H4 (cell line): ENCODE measurements around the gene ZBTB34. TPM values are rescaled to one million over a fixed set of nuclear protein-coding genes. Genes with fewer than 3 reads are reported as not detected.
A peak's percentile ranks its signal among the peaks of the same experiment; 100 is the strongest.

ENCODE experiments used
- DNase-seq: peaks from one replicate; pipeline ENCODE4 v3.0.0-alpha.2; 2015; ENCODE audit warnings: low spot score
- total RNA-seq: library from RNA; depleted of rRNA; stranded (reverse); fragments of >200 nt; shearing (Covaris generic); gene quantifications from 2 replicates; pipeline ENCODE4 v1.2.3, GENCODE V29; 2014

Gene ZBTB34
- total RNA-seq, 1 experiment from 2014 or later, result 2.6 TPM

DNA sequence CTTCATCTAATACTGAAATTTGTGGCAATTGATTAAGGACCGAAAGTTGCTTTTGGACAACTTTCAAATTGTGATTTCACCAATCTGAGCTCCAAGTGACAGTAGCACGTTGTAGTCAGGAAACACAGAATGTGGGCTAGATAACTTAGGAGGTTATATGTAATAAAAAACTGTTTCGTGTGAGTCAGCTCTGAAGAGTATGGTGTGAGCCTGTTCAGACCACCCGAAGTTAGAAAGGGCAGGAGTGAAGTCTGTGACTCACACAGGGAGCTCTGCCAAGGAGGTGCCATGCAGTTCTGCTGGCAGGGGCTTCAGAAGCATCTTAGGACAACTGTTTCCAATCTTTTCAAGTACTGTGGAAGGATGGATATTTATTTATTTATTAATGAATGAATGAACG is 16.4 kb upstream of the ZBTB34 start:
- peak; percentile 82 for DNase-seq

DNA sequence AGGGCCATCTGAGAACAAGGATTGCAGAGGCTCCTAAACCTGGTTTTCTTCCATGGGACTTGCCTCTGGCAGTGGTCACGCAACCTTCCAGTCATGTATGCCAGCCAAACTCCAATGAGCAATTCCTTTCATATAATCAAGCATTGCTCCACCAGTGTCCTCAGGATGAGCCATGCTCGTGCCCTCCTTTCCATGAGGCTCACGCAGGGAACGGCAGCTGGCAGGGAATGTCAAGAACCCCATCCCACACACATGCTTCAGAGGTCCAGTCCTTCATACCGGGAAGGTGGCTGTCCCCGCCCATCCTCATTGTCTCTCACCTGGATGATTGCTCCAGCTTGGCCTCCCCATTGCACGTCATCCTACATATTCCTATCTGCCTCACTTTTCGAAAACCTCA is 13.4 kb upstream of the ZBTB34 start:
- DNase-seq, result no peak

- no peak for DNase-seq
Observed at GRCh38 chr9:126849591-126850225, 10.7 kb upstream of the ZBTB34 start.

- DNase-seq, result no peak
Observed at GRCh38 chr9:126851286-126851880, 9.1 kb upstream of the ZBTB34 start.

DNA sequence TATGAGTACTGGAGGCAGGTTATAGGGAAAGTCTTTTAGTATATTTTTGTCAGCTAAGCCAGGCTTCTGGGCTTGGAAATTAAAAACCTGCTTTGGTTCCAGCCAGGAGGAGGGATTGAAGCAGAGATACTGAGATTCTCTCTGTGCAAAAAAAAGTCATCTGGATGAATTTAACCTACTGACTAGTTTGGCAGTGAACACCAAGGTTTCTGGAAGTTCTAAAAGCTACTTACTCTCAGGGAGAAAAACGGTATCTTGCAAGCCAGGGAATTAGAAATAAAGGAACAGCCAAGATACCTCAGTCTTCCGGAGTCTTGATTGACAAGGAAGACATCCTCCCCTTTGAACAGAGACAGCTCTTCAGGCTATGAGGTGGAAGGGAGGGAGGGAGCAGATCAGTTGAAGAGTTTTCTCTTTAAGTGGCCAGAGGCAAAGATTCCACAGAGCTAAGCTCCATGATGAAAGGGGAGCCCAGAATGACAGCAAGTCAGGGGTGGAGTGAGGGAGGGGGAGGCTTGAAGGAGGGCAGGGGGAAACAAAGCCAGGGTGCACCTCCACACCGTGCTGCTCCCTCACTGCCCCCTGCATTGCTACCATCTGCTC is 8.3 kb upstream of the ZBTB34 start:
- DNase-seq, result no peak

DNA sequence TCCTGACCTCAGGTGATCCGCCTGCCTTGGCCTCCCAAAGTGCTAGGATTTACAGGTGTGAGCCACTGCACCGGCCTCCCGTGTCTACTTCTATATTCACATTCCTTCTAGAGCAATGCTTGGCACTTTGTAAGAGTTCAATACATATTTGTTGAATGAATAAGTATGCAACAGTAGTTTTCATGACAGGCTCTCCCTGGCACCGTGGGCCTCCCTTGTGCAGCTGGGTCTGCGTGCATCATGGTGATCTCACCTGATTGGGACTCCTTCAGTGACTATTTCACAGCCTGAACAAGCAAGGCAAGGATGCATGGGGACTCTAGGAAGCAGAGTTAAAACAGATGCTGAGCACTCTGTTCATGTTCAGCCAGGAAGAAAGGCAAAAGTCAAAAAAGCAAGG is 6.8 kb upstream of the ZBTB34 start:
- no peak for DNase-seq

DNA sequence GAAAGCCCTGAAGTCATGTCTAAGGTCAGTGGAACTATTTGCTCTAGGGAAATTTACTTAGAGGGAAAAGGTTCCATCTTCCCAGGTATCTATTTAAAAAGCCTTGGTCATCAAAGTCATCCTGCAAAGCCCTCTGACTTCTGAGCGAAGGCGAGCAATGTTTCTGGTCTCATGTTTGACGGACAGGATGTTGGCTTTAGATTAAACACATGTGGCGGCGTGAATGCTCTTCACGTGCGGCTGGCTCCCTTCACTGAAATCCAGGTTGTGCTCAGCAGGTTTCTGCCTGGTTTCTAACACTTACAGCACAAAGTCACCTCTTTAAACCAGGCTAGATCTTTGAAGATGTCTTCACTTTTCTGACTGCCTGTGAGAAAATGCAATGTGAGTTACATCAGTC is 5.7 kb upstream of the ZBTB34 start:
- no peak for DNase-seq

DNA sequence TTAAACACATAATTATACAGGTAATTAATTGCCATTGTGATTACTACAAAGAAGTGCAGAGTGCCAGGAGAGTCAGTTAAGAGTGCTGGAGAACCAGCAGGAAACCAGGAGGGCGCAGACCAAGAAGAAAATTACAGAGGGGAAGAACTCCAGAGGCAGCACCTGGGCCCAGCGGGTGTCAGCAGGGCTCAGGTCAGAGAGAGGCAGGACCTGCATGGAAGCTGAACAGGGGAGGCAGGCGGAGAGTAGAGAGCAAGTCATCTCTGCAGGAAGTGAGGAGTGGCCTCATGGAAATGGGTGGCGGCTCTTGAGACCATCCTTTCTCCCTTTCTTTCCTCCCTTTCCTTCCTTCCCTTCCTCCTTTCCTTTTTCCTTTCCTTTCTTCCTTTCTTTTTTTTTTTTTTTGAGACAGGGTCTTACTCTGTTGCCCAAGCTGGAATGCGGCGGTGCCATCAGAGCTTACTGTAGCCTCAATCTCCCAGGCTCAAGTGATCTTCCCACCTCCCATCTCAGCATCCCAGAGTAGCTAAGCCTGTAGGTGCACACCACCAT is 4.0 kb upstream of the ZBTB34 start:
- DNase-seq, result no peak

DNA sequence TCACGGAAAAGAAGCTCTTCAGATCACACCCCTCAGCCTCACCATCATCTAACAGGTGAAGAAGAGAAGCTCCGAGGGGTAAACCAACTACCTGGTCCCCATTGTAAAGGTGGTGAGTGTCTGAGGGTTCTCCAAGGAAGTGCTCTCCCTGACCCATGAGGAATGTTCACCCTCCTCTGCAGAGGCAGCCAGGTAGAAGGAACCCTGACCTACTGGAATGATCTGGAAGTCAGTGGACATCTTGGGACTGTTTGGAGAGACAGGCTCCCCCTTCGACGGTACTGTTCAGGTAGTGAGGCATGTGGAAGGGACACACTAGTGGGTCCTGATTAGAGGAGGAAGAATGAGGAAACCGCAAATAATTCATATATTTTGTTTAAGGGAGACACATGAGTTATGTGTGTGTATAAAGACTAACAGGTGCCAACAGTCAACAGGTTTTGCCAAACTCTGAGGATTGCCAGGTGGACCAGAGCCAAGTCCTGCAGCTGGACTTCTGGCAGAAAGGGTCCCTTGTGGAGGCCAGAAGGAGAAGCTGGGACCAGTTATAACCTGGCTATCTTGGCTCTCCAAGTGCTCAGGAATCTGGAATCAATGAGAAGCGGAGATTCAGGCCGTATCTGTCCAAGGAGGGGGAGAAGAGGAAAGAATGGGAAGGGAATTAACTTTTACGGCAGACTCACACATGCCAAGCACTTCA is 3.0 kb upstream of the ZBTB34 start:
- DNase-seq, result no peak

- no peak for DNase-seq
Observed at GRCh38 chr9:126859111-126859510, 1.3 kb upstream of the ZBTB34 start.

DNA sequence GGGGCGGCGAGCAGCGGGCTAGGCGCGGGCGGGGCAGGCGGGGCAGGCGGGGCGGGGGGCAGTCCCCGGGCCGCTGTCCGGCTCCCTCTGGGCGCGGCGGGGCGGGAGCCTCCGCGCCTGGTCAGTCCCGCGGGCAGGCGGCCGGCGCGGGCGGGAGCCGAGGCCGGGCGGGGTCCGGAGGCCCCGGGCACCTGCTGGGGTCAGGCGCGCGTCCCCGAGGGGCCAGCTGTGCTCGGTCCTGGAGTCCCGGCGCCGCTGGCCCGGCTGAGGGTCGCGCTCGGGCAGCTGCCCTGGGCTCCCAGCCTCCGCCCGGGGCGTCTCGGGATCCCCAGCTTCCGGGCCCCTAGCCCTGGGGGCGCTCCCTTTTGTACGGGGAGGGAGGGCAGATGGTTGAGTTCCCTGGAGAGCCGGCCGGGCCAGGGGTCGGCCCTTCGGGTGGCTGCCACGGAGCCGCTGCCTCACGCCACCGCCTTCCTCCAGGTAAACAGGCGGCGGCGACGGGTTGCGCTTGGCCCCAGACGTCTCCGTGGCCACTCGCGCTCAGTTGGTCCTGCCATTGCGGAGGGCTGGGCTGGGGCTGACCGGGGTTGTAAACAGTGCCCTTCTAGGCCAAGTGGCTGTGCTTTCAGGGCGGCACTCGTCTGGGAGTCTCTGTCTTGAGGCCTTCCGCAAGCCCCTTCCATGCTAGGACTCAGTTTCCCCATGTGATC is 473 bp downstream of the ZBTB34 start:
- no peak for DNase-seq

DNA sequence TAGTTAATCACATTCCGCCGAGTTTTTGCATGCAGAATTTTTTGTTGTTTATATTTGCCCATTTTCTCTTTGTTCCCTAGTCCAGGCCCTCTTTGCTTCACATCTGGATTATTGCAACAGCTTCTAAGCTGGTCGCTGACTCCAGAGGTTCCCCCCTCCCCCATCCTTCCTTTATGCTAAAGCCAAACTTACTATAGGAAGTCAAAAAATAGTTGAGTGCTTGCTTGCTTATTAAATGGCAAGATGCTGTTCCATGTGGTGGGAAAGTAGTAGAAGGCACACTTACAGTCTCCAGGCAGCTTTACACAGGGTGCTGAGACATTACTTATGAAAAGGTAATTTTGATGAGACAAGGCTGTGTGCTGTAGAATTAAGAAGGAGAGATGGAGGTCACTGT is 1.3 kb downstream of the ZBTB34 start:
- DNase-seq, result no peak

DNA sequence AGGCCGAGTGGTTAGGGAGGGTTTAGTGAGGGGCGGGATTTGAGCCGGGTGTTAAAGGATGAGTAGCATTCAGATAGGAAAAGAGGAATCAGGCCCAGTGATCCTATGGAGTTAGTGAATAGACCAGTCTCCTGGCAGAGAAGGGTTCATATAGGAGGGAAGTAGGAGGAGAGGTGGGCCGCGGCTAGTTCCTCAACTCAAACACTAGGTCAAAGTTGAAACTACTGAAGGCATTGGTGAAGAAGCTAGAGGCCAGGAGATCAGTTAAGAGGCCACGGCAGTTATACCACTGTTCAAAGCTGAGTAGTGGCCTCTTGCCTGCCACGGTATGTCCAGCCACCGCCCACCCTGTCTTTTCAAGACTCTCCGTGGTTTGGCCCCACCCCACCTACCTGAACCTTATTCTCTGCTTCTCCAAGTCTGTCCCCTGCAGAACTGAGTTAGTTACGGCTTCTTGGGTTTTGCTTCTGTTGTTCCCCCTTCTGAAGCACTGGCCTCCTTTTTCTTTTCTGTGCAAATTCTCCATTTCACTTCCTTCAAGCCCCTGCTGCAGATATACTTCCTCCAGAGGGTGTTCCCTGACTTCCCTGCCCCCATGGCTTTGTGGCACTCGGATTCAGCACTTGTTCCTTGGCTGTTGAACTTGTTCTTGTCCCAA is 1.8 kb downstream of the ZBTB34 start:
- DNase-seq, result no peak

DNA sequence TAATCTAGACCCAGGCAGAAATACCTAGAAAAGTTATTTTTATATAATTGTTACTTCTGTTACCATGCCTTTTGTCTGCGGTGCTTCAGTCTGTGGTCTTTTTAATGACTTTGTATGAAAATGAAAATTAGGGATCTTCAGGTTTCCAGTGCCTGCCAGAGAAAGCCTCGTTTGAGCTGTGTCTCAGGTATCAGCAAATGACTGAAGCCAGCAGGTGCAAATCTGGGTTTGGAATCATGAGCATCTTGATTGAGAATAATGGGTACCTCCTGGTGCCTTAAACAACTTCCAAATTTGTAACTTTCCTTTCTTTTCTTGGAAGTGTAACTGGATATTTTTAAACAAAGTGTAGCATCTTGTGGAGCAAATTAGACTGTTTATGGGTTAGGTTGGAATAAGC is 4.3 kb downstream of the ZBTB34 start:
- DNase-seq, result no peak

GRCh38 chr9:126869368-126869767 is 8.9 kb downstream of the ZBTB34 start:
- DNase-seq, result no peak

- DNase-seq, result no peak
Observed at GRCh38 chr9:126872516-126872915, 12.1 kb downstream of the ZBTB34 start.

DNA sequence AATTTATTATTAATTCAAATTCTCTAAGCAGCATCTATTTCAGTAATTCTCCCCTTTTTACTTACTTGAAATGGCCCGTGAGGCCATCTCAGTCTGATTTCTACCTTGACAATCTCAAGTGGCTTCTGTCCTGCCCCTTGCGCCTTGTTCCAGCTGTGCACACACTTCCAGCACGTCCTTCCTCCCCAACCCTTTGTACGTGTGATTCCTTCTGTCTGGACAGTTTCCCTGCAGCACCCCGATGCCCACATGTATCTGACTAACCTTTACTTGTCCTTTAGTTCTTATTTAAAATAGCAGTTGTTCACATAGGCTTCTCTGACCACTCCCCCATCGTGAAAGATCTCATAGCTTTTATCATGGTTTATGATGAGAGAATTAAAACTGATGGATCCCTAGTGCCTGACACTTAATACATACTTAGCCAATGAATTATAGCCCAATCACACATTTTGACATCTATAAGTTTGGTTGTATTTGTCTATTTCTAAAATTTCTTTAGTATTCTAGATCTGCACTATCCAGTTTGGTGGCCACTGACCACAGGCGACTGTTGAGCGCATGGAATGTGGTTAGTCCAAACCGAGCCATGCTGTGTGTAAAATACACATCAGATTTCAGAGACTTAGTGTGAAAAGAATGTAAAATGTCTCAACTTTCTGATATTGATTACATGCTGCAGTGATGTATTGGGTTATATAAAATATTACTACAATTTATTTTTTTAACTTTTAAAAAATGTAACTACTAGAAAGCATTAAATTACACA is 14.3 kb downstream of the ZBTB34 start:
- no peak for DNase-seq

DNA sequence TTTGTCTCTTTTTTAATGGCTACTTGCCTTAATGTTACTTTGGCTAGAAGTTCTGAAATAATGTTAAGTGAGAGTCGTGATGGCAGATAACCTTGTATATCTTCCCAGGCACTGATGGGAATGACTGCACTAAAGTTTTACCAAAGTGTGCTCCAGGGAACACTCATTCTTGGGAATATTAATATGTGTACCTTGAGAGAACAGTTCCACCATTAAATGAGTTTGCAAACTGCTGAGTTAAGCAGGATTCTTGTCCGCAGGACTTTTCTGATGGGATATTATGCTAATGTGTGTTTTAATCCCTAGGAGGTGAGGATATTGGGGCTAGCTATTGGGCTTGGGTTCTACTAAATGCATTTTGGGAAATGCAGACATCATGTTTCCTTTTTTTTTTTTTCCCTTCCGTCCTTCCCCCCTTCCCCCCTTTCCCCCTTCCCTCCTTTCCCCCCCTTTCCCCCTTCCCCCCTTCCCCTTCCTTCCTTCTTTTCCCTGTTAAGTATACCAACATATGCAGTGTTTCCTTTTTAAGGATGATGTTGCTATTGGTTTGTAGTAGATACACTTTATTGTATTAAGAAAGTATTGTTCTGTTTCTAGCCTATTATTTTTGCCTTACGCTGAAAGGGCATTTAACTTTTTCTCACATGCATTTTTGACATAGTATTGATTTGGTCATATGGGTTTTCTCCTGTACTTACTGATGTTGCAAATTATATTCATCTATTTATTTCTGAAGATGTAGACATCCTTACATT is 15.5 kb downstream of the ZBTB34 start:
- no peak for DNase-seq

GRCh38 chr9:126876531-126876930 is 16.1 kb downstream of the ZBTB34 start:
- DNase-seq, result no peak

DNA sequence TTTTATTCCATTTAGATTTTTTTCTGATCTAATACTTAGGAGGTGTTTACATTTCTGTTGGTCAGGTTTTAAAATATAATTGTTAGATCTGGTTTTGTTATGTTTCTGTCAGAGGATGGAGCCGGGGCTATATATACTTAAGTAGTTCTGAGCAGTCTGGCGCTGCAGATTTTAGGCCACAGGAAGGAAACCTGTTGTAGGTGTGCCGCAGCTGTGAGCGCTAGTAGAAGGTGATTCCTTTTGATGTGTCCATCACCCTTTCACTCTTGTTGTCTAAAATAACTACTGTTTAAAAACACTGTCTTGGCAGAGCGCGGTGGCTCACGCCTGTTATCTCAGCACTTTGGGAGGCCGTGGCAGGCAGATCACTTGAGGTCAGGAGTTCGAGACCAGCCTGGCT is 17.0 kb downstream of the ZBTB34 start:
- no peak for DNase-seq
